NCI-H82 treated with DMSO at 0.1 percent for 48 hours (cell line): ENCODE data around the gene FBXW5.

Experiments used
- DNase-seq: peaks from one replicate; lab custom pipeline; 2025; ENCODE audit not compliant: unreplicated experiment; lab: John Stamatoyannopoulos, UW

Gene FBXW5

DNA sequence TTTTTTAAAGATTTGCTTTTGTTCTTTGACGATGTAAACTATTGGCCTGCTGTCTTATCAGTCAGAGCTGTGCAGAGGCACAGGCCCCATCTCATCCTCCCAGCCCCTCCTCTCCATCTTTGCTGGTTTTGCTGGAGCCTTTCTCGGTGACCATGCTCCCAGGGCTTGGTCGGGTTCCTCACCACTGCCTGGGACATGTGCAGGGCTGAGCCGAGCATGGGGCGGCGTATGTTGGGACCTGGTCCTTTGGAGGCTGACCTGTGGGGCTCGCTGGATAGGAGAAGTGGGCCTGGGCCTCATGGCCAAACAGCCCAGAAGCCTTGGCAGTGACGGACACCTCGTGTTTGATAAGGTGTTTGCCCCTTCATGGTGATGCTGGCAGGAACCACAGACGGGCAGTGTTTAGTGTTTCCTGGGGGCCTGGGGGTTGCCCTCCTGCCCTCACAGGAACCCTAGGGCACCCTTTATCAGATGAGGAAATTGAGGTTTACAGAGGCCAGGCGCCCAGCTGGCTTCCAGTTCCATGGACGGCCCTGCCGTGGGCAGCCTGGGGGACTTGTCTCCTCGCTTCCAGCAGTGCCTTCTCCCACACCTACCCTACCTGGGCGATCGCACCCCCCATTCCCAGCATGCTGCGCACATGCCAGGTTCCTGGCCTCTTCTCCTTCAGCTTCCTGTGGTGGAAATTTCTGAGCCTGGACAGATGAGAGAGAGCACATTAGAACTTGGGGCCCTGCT lies 30.7 kb downstream of the FBXW5 start:
- no peak for DNase-seq

DNA sequence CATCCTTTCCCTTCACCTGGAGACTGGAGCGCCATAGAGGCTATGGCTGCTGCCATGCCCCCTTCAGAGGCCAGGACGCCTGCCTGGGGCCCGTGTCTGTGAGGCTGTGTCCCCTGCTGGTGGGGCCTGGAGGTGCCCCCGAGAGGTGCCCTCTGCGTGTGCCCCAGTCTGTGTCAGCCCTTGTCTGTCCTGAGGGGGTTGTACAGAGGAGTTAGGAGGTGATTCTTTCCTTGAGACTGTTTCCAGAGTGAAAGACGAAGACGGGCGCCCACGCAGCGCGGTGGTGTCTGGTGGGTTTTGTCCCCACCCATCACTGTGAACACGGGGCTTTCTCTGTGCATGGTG lies 33.7 kb downstream of the FBXW5 start:
- no peak for DNase-seq

DNA sequence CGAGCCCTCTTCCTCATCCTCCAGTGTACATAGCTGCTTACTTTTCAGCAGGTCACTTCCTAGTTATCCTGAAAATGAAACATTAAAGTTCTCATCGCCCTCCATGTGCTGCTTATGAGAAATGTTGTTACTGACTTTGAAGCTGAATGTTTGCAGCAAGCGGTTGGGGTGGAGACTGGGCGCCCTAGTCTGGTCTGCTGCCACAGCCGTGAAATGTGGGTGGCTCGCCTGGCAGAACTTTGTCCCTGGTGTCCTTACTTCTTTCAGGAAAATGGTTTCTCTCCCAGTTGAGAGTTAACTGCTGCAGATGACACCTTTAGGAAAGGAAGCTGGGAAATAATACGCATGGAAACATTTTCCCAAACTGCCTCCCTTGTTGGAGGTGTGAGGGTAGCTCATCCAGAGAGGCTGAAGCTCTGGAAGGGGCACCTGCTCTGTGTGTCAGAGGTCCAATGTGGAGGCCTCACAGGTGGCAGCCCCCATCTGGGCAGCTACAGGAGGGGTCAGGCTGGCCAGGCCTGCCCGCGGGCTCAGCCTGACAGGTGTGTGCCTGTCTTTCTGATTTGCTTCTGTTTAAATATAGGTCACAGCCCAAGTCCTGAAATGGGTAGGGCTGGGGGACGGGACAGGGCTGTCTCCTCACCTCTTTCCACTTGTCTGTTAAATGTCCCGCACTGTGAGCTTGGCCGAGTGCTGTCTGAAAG lies 34.2 kb downstream of the FBXW5 start:
- no peak for DNase-seq

DNA sequence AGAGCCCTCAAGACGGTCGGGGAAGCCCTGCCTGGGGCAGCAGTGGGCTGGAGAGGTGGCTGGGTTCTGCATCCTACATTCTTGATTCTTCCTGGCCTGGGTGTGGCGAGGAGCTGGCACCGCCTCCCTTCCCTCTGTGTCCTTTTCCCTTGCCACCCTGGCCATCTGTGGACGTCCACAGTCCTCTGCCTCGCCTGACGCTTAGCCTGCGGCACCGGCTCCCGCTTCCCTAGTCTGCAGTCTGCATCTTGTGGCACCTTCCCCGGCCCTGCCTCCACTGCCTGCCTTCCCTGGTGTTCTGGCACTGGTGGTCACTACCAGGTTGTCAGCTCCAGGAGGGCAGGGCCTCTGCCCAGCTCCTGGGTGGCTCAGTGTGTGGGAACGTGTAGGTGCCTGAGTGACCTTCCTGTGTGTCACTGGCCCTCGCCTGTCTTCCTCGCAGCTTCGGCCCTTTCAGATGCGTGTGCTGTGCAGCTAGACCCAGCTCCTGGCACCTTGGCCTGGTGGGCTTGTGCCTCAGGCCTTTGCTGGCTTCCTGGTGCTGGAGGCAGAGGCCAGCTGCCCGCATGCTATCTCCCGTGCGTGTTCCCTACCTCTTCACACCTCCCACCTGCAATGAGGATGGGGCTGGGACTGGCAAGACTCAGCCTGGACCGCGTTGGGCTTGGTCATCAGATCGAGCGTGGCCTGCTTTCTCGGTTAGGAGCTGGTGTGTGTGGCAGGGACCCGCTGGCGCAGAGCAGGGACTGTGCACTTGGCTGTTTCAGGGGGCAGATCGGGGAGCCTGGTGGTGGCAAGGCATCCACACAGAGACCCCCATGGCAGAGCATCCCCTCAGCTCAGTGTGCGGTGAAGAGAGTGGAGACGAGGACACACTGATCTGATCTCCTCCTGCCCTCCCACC lies 37.3 kb downstream of the FBXW5 start:
- DNase-seq, result no peak

DNA sequence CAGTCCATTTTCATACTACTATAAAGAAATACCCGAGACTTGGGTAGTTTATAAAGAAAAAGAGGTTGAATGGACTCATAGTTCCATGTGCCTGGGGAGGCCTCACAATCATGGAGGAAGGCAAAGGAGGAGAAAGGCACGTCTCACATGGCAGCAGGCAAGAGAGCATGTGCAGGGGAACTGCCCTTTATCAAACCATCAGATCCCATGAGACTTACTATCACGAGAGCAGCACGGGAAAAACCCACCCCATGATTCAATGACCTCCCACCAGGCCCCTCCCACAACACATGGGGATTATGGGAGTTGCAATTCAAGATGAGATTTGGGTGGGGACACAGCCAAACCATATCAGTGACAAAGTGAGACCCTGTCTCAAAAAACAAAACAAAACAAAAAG lies 38.3 kb downstream of the FBXW5 start:
- no peak for DNase-seq

DNA sequence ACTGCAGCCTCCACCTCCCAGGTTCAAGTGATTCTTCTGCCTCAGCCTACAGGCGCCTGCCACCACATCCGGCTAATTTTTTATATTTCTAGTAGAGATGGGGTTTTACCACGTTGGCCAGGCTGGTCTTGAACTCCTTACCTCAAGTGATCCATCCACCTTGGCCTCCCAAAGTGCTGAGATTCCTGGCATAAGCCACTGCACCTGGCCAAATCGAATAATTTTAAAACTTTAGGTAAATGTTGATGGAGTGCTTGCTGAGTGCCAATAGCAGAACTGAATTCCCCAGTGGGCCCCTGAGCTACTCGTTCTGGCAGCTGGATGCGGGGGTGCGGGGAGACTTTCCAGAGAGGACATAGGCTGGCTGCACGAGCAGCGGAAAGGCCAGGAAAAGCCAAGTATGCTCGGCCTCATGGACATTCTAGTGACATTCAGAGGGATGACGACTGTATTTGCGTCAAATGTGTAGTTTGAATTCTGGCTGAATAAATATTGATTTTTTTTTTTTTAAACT lies 41.4 kb downstream of the FBXW5 start:
- DNase-seq, result no peak

DNA sequence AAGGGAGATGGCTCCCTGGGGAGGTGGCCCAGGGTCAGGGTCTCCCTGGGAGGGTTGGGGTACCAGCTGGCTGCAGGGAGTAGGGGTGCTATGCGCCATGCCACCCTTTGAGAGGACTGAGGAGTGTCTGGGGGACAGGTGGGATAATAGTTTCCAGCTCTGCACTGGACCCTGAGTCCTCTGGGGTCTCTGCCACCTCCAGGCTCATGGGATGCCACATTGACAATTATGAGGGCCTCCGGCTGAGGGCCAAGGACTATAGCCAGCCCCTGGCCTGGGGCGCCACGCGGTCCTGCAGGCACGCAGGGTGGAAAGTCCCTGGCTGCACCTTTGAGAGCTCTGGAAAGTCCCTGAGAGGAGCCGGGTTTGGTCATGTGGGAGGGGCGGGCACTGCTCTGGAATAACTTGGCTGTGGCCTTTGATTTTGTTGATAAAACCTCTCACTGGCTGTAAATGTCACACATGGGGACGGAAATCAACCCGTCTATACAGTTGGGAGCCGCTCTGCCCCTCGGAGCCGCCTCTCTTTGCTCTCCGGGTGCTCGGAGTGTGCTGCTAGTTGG lies 42.2 kb downstream of the FBXW5 start:
- DNase-seq, result no peak

DNA sequence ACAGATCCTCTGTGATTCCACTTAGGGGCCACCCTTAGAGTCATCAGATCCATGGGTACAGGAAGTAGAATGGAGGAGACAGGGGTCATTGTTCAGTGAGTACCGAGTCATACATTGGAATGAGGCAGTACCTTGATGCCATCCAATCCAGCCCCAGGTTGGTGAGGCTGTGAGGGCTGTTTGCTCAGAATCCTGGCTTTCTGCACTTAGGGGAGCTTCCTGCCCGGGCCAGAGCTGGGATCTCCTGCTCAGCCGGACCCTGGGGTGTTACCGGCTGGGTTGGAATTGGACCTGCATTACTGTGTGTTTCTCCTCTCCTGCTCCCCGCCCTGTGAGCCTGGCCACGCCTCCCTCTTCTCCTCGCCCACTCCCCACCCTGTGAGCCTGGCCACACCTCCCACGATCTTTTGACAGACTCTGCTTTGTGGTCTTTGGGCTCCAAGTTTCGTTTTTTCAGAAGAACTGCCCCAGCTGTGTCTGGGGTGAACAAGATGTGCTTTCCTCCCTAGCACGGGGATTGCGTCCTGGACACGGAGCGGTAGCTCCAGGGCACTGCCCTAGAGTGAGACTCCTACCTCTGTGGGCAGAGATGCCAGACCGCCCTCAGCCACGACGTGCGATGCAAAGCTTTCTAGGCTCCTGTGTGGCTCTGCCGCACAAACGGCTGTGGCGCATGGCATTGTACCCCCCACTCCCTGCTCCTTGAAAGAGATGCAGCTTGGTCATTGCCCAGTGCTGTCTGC lies 42.9 kb downstream of the FBXW5 start:
- DNase-seq, result no peak

DNA sequence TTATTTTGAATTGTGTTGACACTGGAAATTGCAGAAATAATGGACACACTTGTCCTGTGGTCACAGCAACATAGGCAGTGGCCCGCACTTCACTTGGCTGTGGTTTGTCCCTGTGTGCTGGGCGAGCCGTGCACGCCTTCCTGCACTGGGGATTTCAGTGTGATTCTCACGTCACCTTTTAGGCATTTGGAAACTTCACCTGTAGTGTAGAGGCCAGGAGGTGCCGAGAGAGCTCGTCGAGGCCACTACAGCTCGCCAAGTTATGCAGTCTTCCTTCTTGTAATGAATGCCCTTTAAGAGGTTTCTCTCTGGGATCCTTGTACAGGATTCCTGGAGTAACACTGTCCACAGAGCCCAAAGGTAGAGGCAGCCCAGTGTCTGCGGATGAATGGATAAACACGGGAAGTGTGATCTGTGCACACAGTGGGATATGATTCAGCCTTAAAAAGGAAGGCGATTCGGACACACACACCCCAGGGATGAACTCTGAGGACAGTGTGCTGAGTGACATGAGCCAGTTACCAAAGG lies 43.5 kb downstream of the FBXW5 start:
- DNase-seq, result no peak

DNA sequence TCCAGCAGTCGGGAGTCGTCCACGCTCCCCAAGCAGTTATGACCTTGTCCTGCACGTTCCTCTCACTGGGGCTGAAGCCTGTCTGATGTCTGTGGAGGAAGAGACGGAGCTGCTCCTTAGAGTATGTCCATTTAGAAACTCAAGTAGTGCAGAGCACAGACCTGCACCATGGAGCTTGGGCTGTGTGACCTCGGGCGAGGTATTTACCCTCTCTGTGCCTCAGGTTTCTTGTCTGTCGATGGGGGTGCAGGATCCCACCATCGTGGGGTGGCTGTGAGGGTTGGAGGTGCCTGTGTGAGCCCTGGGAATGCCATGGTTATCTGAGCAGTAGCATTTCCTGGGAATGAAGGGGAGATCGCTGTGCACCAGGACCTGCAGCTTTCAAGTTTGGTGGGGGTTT lies 44.0 kb downstream of the FBXW5 start:
- DNase-seq, result no peak

DNA sequence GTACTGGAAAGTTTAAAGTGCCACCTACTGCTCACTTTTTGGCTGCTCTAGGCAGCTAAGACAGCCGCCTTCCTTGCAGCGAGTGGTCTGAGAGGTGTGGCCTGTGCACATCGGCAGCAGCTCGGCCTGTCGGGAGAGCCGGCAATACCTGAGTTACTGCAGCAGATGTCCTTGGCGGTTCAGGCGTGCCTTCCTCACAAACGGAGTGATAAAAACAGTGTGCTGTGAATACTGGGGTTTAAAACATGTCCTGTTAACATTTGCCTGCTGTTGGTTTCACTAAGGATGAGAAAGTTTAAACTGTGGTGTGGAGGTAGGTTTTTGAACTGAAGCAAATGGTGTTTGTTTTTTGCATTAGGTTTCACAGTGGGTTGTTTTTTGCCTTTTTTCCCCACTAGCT lies 45.3 kb downstream of the FBXW5 start:
- no peak for DNase-seq

DNA sequence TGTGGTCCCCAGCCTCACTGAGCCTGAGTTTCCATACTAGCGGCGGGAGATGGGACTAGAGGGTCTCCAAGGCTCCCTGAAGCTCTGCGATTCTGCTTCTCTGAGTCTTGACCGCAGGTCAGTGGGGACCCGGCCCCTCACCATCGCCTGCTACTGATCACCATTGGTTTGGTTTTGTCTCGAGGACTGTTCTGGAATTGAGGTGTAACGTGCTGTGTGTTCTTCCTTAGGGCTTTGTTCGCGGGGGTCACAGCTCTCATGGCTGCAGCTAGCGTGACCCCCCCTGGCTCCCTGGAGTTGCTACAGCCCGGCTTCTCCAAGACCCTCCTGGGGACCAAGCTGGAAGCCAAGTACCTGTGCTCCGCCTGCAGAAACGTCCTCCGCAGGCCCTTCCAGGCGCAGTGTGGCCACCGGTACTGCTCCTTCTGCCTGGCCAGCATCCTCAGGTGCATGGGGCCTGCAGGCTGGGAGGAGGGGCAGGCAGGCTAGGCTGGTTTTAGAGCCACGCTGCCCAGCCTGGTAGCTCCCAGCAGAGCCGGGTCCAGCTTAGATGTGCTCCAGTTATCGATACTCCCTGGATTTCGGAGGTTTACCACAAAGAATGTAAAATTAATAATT lies 45.9 kb downstream of the FBXW5 start:
- DNase-seq, result no peak

DNA sequence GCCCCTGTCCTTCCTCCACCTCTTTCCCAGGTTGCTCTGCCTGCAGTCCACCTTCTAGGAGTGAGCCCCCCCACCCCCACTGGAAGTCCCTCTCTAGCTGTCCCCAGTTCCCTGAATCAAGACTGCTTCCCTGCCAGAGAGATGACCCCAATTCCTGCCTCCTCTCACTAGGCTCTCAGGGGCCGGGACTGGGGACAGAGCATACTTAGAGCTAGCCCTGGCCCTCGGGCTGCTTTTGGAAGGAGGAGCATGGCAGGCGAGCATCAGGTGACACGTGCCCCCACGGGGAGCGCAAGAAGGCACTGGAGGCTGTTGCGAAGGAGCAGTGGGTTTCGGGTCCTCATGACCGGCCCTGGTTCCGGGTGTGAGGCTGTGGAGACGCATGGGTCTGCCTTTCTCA lies 48.5 kb downstream of the FBXW5 start:
- DNase-seq, result no peak

DNA sequence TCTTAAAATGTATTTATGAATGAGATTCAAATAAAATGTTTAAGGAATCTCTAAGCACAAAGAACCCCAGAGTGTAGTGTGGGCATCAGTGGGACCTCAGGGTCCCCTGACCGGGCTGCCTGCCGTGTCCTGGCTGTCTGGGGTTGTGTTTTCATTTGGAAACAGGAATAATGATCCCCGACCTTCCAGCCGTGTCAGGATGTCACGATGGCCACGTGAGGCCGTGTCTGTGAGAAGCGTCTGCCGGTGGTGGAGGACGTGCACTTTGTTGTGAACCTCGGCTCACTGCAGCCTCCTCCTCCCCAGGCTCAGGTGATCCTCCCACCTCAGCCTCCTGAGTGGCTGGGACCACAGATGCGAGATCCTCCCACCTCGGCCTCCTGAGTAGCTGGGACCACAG lies 53.9 kb downstream of the FBXW5 start:
- no peak for DNase-seq
